Vagina (tissue), 2 donors: Measurements from ENCODE around the gene ALG8. TPM values are rescaled to one million over a fixed set of nuclear protein-coding genes. Genes with fewer than 3 reads are reported as not detected.

Experiments
- DNase-seq, 2 donors: peaks; one replicate each; pipeline ENCODE4 v3.0.0-alpha.2; 2017; ENCODE audit errors: extremely low spot score in 2 of 2
- H3K27ac ChIP-seq: fragments of 200-600 bp; sonication (generic); one replicate; pipeline ENCODE4 v1.5.1; 2019
- H3K27me3 ChIP-seq: fragments of 200-600 bp; sonication (generic); one replicate; pipeline ENCODE4 v1.5.1; 2019
- H3K36me3 ChIP-seq, 2 donors: fragments of 200-600 bp; sonication (generic); one replicate each; pipeline ENCODE4 v1.5.1; 2017 to 2019
- H3K4me1 ChIP-seq: fragments of 200-600 bp; sonication (generic); one replicate; pipeline ENCODE4 v1.5.1; 2019
- H3K4me3 ChIP-seq, 2 donors: fragments of 200-600 bp; sonication (generic); 1 replicate in 1 of 2; 2 replicates in 1 of 2; pipeline ENCODE4 v1.5.1; 2016 to 2019
- H3K9me3 ChIP-seq: fragments of 200-600 bp; sonication (generic); one replicate; pipeline ENCODE4 v1.5.1; 2019
- CTCF ChIP-seq, 3 experiments: fragments of 450-650 bp in 2 of 3; fragments of 200-600 bp in 1 of 3; sonication (generic) in 1 of 3; IDR thresholded peaks; one replicate each; pipeline ENCODE4 v1.5.1; 2017 to 2019; ENCODE audit warnings: antibody characterized with exemption in 3 of 3, mild to moderate bottlenecking in 2 of 3, moderate library complexity in 2 of 3
- POLR2A ChIP-seq, 2 donors: fragments of 450-650 bp; IDR thresholded peaks; one replicate each; pipeline ENCODE4 v1.6.1; 2017; ENCODE audit warnings: antibody characterized with exemption in 2 of 2, mild to moderate bottlenecking in 2 of 2, moderate library complexity in 2 of 2
- POLR2AphosphoS5 ChIP-seq, 2 donors: sonication (generic); formaldehyde crosslinking; IDR thresholded peaks; one replicate each; pipeline ENCODE4 v1.9.0; 2017; ENCODE audit warnings: antibody characterized with exemption in 2 of 2, mild to moderate bottlenecking in 2 of 2, low read depth in 1 of 2; ENCODE audit not compliant: insufficient read depth in 1 of 2
- intact Hi-C: fragments of 100-400 bp; cut with DNase I; formaldehyde crosslinking; loops from one replicate; pipeline ENCODE4 v1.15.1; 2023
- total RNA-seq: library from RNA; depleted of rRNA; stranded (reverse); fragments of >200 nt; gene quantifications from one replicate; pipeline ENCODE4 v1.2.3, GENCODE V29; 2016

ALG8 gene
- 20.9 TPM for total RNA-seq

GRCh38 chr11:78139422-78140391 lies at the start of gene ALG8:
ALG8 (minus strand) TSS chr11:78139626; CDS start chr11:78139588, 38 bp downstream.
- intact Hi-C loops = loop anchor here (10.0 kb wide), 2 partner anchors 285 to 425 kb away; no protein-coding TSS in a partner anchor
- Histone ChIP-seq H3K36me3 (no peaks in the 10 kb centered on the region), H3K4me1 (peaks cover 20% of the 10 kb centered on the region), H3K9me3 (no peaks in the 10 kb centered on the region), H3K4me3 (peak within 1 kb of the TSS; percentile 66 to 89), H3K27me3 (no peaks in the 10 kb centered on the region), H3K27ac (peak within 1 kb of the TSS; percentile 34)
- DNase-seq = peak in 1 of 2 donors; percentile 93
- TF ChIP-seq CTCF (IDR thresholded peaks at IDR 0.05) (no peak), POLR2A (IDR thresholded peaks at IDR 0.05) (no peak), POLR2AphosphoS5 (IDR thresholded peaks at IDR 0.05; ENCODE audit: insufficient read depth in 1 of 2, low read depth in 1 of 2) (peak; percentile 86 to 99)

- peak within 1 kb of the TSS; percentile 89 for H3K27ac ChIP-seq
- TF ChIP-seq POLR2A (IDR thresholded peaks at IDR 0.05) (peak in 1 of 2 donors; percentile 79), POLR2AphosphoS5 (IDR thresholded peaks at IDR 0.05; ENCODE audit: insufficient read depth in 1 of 2, low read depth in 1 of 2) (peak; percentile 76 to 99), CTCF (IDR thresholded peaks at IDR 0.05) (no peak)
- no peaks in the 10 kb centered on the region for H3K27me3 ChIP-seq
- peaks cover 65% of the 10 kb centered on the region for H3K4me1 ChIP-seq
- no peaks in the 10 kb centered on the region for H3K9me3 ChIP-seq
- peak in 1 of 2 donors; percentile 97 for DNase-seq
- H3K4me3 ChIP-seq = peak within 1 kb of the TSS; percentile 70 to 93
- no peaks in the 10 kb centered on the region for H3K36me3 ChIP-seq
- intact Hi-C loops = loop anchor here (10.0 kb wide), 1 partner anchor 124 kb away; the partner anchor contains the start of gene THRSP
Observed at GRCh38 chr11:78188286-78189173, 49.1 kb upstream of the ALG8 start, which contains the start of the genes KCTD21 and USP35. KCTD21 (minus strand) TSS chr11:78188626; CDS start chr11:78174554, 14,072 bp downstream. USP35 (plus strand) TSS chr11:78188919; CDS start chr11:78196246, 7,327 bp downstream.

GRCh38 chr11:78187366-78188285 lies 48.2 kb upstream of the ALG8 start:
- intact Hi-C loops = loop anchor here (10.0 kb wide), 1 partner anchor 123 kb away; the partner anchor contains the start of gene THRSP
- Histone ChIP-seq H3K27me3 (no peaks in the 10 kb centered on the region), H3K4me1 (peaks cover 60% of the 10 kb centered on the region), H3K36me3 (no peaks in the 10 kb centered on the region), H3K4me3 (peak overlapping the region; percentile 70 to 93), H3K27ac (peak overlapping the region; percentile 89), H3K9me3 (no peaks in the 10 kb centered on the region)
- DNase-seq = no peak
- TF ChIP-seq POLR2AphosphoS5 (IDR thresholded peaks at IDR 0.05; ENCODE audit: insufficient read depth in 1 of 2, low read depth in 1 of 2) = no peak
- TF ChIP-seq CTCF (IDR thresholded peaks at IDR 0.05) = no peak
- no peak for TF ChIP-seq POLR2A (IDR thresholded peaks at IDR 0.05)

GRCh38 chr11:78181185-78181584 lies 41.8 kb upstream of the ALG8 start:
- peaks cover 11% of the 10 kb centered on the region for H3K4me1 ChIP-seq
- H3K4me3 ChIP-seq = no peak overlapping the region
- TF ChIP-seq POLR2AphosphoS5 (IDR thresholded peaks at IDR 0.05; ENCODE audit: insufficient read depth in 1 of 2, low read depth in 1 of 2) = peak in 1 of 2 donors; percentile 7
- TF ChIP-seq CTCF (IDR thresholded peaks at IDR 0.05) = no peak
- no peak for DNase-seq
- peak overlapping the region; percentile 7 for H3K27ac ChIP-seq
- intact Hi-C loops = loop anchor here (10.0 kb wide), 1 partner anchor 116 kb away; the partner anchor contains the start of gene THRSP
- no peaks in the 10 kb centered on the region for H3K36me3 ChIP-seq
- H3K9me3 ChIP-seq = no peaks in the 10 kb centered on the region
- H3K27me3 ChIP-seq = no peaks in the 10 kb centered on the region
